Suprapubic skin (tissue), 3 donors: Measurements from ENCODE around the gene ROBO1.

ENCODE experiments used
- POLR2A ChIP-seq, 2 donors: fragments of 450-650 bp; IDR thresholded peaks; one replicate each; pipeline ENCODE4 v1.6.1; 2017; ENCODE audit warnings: antibody characterized with exemption in 2 of 2, mild to moderate bottlenecking in 2 of 2, moderate library complexity in 2 of 2
- TF ChIP-seq, protein P1 (sequence below), 2 donors: fragments of 200-600 bp in 1 of 2; fragments of 450-650 bp in 1 of 2; sonication (generic) in 1 of 2; IDR thresholded peaks; one replicate each; pipeline ENCODE4 v1.5.1; 2016 to 2019; ENCODE audit warnings: antibody characterized with exemption in 2 of 2, mild to moderate bottlenecking in 1 of 2, moderate library complexity in 1 of 2

DNA sequence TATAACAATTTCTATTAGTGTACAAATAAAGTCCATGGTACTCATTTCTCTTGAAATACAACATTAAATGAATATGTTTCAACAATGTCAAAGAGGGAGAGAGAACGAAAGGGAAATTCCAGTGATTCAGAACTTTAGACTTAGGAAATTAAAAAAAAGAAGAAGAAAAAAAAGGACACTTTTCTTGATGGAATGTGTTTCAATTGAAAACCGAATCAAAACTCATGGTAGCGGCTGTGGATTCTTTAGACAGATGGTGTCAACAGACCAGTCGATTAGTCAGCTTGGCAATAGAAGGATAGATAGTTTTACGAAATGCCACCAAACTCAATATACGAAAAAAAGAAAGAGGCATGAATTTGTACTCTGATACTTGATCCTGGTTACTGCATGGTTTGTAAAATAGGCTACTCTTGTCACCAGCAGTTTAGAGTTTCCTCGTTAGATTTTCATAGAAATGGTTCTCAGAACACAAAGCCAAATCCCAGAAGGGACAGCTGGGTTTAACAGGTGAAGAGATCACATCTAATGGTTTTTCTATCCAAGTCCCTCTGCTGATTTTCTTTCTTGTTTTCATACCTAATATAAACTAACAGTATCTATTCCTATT, 793.5 kb downstream of the ROBO1 start:
- no peak for TF ChIP-seq POLR2A (IDR thresholded peaks at IDR 0.05)
- TF ChIP-seq, protein P1, sequence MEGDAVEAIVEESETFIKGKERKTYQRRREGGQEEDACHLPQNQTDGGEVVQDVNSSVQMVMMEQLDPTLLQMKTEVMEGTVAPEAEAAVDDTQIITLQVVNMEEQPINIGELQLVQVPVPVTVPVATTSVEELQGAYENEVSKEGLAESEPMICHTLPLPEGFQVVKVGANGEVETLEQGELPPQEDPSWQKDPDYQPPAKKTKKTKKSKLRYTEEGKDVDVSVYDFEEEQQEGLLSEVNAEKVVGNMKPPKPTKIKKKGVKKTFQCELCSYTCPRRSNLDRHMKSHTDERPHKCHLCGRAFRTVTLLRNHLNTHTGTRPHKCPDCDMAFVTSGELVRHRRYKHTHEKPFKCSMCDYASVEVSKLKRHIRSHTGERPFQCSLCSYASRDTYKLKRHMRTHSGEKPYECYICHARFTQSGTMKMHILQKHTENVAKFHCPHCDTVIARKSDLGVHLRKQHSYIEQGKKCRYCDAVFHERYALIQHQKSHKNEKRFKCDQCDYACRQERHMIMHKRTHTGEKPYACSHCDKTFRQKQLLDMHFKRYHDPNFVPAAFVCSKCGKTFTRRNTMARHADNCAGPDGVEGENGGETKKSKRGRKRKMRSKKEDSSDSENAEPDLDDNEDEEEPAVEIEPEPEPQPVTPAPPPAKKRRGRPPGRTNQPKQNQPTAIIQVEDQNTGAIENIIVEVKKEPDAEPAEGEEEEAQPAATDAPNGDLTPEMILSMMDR (IDR thresholded peaks at IDR 0.05), result no peak
